GM11168 (cell line): ENCODE data around the gene TMTC2.
"Not testable (repeated sequence)": the region's sequence is repeated elsewhere in the genome, so short reads cannot be mapped to it uniquely, and the experiment has no call there.

Experiments used
- in situ Hi-C: fragments of 300-500 bp; cut with MboI; formaldehyde crosslinking; loops from one replicate; pipeline ENCODE4 v1.12.0; 2022; ENCODE audit warnings: low sequenced_read_pairs; ENCODE audit not compliant: unreplicated experiment

The TMTC2 gene

DNA sequence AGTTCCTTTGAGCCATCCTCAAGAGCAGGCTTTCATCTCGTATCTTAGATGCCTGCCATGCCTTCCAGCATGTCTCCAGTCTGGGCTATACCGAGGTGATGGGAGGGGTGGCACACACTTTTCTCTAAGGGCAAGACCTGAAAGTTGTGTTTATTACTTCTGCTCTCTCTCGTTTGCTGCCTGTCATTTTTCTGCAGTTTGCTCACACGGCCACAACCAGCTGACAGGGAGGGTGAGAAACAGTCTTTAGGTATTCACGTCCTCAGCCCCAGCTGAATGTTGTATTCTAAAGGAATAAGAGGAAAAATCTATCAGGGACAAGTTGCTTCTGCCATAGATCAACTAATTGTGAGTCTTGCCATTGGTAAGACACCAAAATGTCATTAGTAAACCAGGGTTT, 88.0 kb downstream of the TMTC2 start:
- in situ Hi-C loops: no loop called here

DNA sequence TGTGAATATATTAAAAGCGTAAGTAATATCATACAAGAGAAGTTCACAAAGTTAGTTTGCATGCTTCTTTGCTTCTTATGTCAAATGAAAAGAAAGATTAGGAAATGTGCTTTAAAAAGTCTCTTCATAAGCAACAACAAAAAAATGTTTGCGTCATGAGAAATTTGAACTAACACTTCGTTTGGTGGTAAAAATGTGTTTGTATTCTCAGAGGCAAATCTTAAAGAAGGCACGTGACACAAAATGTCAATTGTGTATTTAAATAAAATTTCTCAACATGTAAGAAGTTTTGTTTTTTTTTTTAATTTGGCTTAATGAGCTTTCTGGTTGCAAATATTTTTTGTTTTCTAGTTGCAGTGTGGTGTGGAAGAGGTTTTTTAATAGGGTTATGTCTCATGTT, 93.8 kb downstream of the TMTC2 start:
- in situ Hi-C loops: no loop called here

DNA sequence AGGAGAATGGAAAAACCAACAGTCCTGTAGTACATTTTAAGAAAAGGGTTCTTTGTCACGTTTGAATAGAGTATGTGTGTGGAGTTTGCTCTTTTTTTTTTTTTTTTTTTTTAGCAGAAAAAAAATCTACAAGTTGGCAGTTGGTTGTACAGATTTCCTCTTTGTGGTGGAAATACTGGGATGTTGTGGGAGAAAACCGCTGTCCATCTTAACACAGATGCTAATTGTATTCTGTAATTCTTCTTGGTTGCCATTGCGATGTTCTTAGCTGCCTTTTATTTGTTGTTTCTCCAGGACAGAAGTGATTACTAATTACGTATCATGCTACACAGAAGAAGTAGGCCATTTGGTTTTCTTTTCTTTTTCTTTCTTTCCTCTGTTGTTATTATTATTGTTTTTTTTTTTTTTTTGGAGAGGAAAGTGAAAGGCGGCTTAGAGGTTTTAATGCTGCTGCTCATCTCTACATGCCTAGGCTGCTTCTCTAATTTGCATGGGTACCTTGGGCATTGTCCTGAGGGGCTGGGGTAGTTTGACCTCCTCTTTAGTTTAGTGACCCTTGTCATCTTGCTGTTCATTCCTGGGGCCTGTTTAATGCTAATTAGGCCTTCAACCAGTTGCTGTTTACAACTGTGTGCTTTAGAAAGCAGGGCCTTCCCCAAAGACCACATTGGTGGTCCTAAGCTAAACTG, 94.7 kb downstream of the TMTC2 start:
- in situ Hi-C loops: no loop called here

DNA sequence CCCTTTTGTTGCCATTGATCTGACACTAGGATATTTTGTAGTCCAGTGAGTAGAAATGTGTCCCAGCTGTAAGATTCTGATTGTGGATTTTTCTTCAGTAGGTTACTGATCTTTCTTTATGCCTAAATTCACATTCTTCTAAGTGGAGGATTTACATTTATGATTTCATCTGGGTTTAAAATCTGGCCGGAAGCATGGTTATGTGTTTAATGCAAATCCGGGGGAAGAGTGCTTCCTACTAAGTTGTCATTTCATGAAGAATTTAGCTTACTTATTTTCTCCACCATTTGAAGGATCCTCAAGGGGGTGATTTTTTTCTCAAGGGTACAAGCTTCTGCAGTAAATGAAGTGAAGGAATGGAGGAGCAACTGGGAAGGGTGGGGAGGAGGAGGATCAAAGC, 96.7 kb downstream of the TMTC2 start:
- in situ Hi-C loops: no loop called here

DNA sequence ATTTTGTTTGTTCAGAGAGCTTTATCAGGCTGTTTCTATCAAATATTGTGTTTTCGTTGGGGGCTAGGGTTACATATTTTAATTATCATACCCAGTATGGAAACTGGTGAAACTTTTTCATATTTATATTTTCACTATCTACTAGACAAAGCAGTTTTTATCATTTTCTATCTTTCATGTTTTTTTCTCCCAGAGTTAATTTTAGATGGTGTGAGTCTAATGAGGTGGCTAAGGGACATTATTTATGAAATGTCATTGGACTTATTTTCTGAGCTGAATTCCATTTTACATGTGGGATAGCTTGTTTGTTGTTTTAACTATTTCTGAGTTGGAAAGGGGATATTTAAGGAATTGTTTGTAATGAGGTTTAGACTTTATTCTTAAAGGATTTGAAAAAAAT, 100.3 kb downstream of the TMTC2 start:
- in situ Hi-C loops: no loop called here

DNA sequence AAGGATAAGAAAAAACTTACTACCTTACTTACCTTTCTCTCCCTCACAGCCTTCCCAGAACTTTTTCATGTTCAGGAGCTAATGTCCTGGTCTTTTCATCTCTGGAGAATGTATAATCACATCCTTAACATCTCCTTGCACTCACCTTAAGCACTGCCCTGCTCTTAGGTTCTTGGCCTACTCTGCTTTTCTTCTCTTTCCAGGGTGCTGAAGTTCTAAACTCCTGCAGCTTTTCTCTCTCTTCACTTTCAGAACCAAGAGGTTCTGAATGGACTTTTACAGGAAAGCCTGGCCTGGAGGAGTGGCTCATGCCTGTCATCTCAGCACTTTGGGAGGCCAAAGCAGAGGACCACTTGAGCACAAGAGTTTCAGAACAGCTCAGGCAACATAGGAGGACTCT, 101.9 kb downstream of the TMTC2 start:
- in situ Hi-C loops: no loop called here

DNA sequence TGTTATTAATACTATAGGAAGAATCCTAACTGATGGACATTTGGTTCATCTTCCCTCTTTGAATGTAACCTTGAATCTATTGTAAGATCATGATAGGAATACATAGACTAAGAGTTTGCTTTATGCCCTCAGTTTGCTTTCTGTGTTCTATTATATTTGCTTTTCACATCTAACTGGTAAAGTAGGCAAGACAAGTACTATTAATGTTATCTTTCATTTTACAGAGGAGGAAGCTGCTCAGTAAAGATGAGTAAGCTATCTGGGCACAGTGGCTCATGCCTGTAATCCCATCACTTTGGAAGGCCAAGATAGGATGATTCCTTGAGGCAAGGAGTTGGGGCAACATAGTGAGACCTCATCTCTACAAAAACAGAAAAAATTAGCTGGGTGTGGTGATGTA, 103.0 kb downstream of the TMTC2 start:
- in situ Hi-C loops: no loop called here

DNA sequence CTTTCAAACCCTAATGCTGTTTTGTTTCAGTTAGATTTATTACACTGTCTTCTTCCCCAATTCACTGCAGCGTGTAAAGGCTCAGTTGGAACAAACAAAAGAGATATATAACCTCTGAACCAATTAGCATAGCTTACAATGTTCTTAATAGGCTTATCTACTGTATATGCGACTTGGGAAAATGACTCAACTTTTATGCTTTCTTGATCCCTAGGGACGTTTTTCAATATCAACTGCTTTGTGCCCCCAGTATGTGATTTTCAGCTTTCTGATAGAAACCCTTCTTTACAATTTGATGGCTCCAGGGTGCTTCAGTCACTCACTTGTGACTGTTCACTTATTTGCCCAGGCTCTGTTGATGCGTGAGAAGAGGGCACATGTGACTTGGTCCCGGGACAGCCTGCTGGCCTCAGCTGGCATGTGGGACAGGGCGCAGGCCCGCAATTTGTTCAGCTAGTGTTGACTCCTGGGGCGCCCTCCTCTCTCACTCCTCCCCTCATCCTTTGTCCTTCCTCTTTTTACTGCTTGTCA, 107.1 kb downstream of the TMTC2 start:
- in situ Hi-C loops: no loop called here

DNA sequence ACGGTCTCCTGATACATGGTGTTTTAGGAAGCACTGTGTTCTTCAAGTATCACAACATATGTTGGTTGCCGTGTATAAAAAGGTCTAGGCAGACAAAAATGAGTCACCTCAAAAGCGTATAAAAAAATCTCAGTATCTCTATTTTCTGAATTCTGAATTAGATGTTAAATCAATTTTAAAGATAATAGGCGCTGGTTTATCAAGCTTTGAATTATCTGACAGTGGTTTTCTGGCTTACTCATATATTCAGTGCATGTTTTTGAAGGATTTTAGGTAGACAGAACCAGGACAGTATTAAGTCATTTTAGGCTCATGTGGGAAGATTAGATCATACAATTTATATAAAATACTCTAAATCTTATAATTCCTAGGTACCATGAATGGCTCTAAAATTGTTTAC, 110.8 kb downstream of the TMTC2 start:
- in situ Hi-C loops: no loop called here

DNA sequence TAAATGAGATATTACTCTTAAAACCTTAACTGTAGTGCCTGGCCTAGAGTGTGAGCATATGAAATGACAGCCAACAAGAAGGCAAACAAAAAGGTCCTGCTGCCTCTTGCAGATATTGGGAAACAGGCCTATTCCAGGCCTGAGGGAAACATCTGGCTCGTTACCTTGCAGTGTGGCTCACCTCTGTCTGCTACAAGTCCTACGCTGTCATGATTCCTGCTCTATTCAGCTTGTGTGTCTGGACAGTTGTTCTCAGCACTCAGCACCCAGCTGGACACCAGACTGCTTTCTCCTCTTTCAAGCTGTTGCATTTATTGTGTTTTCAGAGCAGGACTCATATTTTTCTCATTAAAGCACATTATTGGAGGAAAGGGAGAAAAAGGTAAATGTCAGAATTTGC, 113.5 kb downstream of the TMTC2 start:
- in situ Hi-C loops: no loop called here

DNA sequence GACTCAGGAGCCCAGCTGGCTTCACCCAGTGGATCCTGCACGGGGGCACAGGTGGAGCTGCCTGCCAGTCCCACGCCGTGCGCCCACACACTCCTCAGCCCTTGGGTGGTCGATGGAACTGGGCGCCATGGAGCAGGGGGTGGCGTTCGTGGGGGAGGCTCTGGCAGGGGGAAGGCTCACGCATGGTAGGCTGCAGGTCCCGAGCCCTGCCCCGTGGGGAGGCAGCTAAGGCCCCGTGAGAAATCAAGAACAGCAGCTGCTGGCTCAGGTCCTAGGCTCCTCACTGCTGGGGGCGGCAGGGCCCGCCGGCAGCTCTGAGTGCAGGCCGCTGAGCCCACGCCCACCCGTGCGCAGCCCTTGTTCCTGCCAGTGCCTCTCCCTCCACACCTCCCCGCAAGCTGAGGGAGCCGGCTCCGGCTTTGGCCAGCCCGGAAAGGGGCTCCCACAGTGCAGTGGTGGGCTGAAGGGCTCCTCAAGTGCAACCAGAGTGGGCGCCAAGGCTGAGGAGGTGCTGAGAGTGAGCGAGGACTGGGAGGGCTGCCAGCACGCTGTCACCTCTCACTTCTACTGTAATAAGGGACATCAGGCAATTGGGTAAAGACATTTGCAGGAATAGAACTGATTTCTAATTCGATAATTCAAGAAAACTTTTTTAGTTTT, 115.4 kb downstream of the TMTC2 start:
- in situ Hi-C loops: no loop called here

DNA sequence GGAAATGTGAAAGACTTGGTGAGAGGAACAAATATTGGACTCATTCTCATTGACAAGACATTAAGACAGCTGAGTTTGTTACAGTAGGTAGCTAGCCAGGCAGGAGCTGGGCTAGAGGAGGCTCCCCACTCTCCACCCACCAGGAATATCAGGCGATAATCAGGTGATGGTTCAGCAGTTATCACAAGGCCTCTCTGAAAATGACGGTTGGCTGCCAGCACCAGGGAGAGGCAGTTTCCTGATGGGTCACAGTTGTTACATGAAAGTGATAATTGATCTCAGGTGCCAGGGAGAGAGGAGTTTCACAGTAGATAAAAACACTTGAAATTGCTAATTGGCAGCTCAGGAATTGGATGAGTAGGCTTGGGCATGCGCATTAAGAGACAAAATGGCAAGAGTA, 116.5 kb downstream of the TMTC2 start:
- in situ Hi-C loops: no loop called here

DNA sequence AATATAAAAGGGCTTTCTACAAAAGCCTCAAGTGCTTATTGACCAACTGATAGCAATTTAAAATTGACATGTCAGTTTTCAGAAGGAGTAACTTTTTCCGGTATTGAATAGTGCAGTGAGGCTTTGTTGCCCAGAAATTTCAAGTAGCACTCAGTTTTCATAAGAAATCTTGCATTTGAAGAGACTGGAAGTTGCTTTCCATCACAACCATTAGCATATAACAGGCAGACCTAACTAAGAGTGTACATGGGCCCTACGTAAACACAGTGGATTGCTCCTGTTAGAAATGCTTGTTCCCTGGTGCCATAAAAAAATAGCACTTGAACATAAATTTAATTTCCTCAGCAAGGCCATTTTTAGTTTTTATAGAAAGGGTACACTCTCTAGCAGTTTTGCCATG, 117.9 kb downstream of the TMTC2 start:
- in situ Hi-C loops: no loop called here

DNA sequence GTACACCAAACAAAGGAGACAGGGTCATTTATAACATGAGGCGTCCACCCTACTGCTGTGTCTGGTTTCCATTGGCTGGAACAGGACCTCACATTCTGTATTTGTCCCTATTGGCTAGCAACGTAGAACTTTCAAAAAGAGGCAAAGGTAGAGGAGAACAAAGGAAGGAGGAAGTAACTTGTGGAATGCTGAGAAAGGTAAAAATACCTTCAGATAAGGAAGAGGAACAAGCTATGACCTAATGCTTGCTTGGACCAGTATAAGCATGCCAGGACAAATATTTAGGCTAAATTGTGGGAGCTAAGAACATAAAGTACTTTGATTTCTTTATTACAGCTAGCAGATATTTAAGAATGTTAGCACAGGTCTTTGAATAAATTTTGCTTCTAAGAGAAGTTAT, 118.3 kb downstream of the TMTC2 start:
- in situ Hi-C loops: not testable (repeated sequence)

DNA sequence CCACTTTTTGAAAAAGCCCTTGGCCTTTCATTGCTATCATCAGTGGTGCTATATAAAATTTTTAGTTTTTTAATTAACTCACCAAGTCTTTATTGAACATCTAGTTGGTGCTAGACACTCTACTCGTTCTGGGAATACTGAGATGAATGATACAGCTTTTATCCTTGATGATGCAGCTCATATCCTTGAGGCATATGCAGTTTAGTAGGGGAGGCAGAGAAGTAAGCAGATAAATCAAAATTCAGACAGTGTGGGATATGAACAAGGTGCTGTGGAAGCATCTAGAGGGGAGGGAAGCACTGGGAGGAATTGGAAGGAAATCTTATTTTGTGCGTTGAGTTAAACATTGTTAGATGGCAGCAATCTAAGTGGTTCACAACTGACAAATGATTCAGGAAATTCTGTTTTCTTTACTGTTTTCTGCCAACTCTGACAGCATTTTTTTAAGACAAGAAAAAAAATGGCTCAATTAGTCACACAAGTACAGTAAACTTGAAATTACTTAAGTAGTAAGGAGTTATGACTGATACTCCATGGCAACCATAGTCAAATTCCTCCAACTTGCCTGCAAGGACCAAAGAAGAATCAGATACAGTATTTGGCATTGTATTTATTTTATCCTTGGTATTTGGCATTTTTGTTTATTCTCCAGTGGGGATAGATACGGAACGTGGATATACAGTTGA, 119.2 kb downstream of the TMTC2 start:
- in situ Hi-C loops: no loop called here

DNA sequence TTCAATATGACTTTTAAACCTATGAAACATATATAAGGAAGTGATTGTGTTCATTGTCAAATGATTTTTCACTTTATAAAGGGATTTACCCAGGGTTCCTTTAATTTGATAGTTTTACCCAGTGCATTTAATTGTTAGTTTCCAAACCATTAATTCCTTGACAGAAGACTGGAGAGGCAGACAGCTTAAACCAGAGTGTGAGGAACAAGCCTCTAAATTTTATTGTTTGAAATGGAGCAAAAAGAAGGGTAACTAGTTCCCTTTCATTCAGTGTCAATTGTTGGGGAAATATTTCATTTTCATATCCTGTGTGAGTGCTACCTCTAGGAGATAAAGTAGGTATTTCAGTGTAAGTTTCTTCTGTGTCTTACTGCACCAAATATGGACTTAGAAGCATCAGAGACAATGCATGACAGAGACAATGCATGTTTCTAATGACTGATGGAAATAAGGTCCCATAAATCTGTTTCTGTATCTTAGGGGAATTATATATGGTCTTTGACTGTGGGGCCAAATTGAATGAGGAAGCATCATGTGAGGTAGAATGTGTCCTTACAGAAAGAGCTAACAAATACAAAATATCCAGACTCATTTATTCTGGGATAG, 120.5 kb downstream of the TMTC2 start:
- in situ Hi-C loops: no loop called here

DNA sequence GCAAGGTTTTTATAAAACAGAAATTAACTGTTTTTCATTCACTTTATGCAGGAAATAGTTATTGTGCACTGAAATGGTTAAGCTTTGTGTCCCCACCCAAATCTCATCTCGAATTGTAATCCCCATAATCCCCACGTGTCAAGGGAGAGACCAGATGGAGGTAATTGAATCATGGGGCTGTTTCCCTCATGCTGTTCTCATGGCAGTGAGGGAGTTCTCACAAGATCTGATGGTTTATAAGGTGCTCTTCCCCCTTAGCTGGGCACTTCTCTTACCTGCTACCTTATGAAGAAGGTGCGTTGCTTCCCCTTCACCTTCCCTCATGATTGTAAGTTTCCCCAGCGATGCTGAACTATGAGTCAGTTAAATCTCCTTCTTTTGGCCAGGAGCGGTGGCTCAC, 123.9 kb downstream of the TMTC2 start:
- in situ Hi-C loops: no loop called here

DNA sequence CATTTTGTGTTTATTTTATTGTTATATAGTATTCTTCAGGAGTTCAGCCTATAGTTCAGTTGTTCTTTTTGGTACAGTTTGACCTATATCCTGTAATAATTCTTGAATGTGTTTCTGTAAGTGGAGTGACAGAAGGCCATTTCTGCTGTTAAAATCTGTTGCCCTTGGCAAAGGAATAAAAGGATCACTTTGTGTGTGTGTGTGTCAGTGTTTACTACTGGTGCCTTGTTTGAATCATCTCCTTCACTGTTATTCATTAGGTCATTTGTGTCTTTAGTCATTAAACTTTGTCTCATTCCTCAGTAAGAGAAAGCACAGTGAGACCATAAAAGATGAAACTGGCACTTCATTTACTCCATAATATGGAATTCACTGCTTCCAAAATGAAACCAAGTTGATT, 130.7 kb downstream of the TMTC2 start:
- in situ Hi-C loops: no loop called here

DNA sequence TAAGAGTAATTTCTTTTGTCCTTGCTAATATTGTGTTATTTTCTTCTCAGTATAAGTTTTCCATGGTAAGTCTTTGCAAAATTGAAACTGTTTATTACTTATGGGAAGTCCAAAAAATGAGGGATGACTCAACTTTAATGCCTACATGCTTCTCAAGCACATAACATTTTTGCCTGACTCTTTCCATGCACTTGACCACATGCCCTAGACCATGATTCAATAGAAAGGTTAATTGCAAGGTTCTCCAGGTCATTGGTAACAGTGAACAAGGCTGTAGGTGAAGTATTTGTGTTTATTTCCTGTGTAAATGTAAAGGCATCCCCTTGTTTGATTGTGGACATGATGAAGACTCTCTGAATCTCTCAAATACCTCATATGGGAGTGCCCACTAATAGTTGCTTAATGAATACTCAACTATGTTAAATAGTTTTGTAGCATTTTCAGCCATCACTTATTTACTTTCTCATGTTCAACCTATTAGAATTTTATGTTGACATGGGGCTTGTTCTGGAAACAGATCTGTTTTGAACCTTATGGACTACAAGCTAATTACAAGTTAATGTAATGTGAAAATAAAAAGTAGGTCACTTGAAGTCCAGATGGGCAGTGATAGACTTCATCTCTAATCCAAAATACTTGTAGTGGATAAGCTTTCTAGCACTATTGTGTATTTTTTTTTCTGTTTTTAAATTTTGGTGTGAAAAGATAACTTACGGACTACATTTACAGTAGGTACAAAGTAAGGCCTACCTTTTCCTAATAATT, 131.7 kb downstream of the TMTC2 start:
- in situ Hi-C loops: no loop called here

DNA sequence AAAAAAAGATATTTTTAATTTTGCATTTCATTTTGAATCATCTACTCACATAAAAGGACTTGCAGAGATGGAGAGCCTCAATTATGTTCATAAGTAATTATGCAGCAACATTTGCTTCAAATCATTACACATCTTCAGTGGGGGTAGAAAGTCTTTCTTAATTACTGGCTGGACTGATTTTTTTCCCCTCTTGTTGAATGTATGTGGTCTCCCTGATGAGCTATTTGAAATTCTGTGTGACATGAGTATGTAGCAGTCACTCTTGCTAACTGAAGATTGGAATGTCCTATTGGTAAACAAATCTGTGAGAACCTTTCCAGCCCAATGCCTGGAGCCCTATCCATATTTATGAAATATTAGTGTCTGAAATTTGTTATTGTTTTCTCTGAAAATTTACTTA, 139.8 kb downstream of the TMTC2 start:
- in situ Hi-C loops: no loop called here
